GM18498 (cell line): ENCODE data around the gene MRPL47.

Source experiments
- ATAC-seq: cut with Tn5 transposase; IDR thresholded peaks from one replicate; pipeline ENCODE4 v1.9.1; 2021; ENCODE audit warnings: mild to moderate bottlenecking, moderate library complexity; ENCODE audit not compliant: unreplicated experiment

Gene MRPL47

GRCh38 chr3:179599531-179599930, 4.9 kb downstream of the MRPL47 start:
- ATAC-seq: no peak

GRCh38 chr3:179591313-179591712, 13.1 kb downstream of the MRPL47 start:
- ATAC-seq: no peak

- no peak for ATAC-seq
These were observed 13.8 kb downstream of the MRPL47 start for GRCh38 chr3:179590669-179591068.

- no peak for ATAC-seq
These were observed 15.3 kb downstream of the MRPL47 start for GRCh38 chr3:179589143-179589542.

- ATAC-seq: no peak
These were observed 23.4 kb downstream of the MRPL47 start for GRCh38 chr3:179580992-179581391.

GRCh38 chr3:179565496-179565895, 38.9 kb downstream of the MRPL47 start:
- no peak for ATAC-seq

GRCh38 chr3:179563271-179563783, 41.1 kb downstream of the MRPL47 start:
- peak; percentile 61 for ATAC-seq

- peak; percentile 97 for ATAC-seq
These were observed 41.7 kb downstream of the MRPL47 start, which contains the start of gene ACTL6A for GRCh38 chr3:179562591-179563270. ACTL6A (plus strand) TSS chr3:179562926; CDS start chr3:179563093, 167 bp downstream.

GRCh38 chr3:179560791-179561190, 43.6 kb downstream of the MRPL47 start:
- no peak for ATAC-seq

GRCh38 chr3:179558742-179559364, 45.6 kb downstream of the MRPL47 start:
- no peak for ATAC-seq

GRCh38 chr3:179551349-179552105, 52.9 kb downstream of the MRPL47 start:
- no peak for ATAC-seq

GRCh38 chr3:179546814-179547241, 57.6 kb downstream of the MRPL47 start:
- ATAC-seq: no peak

GRCh38 chr3:179544981-179545645, 59.3 kb downstream of the MRPL47 start:
- no peak for ATAC-seq

- no peak for ATAC-seq
These were observed 62.1 kb downstream of the MRPL47 start for GRCh38 chr3:179542375-179542774.

- no peak for ATAC-seq
These were observed 62.8 kb downstream of the MRPL47 start for GRCh38 chr3:179541596-179541995.

GRCh38 chr3:179541094-179541493, 63.3 kb downstream of the MRPL47 start:
- ATAC-seq: no peak
